Ishikawa (cell line): ENCODE measurements around the gene GALNT2.

Source experiments
- CEBPB ChIP-seq: IDR thresholded peaks from 2 replicates; pipeline ENCODE4 v1.6.1; 2012
- CREB1 ChIP-seq: IDR thresholded peaks from 2 replicates; pipeline ENCODE4 v1.6.1; 2012; ENCODE audit warnings: low read depth
- EGR1 ChIP-seq: IDR thresholded peaks from 2 replicates; pipeline ENCODE4 v1.6.1; 2012
- EP300 ChIP-seq: IDR thresholded peaks from 2 replicates; pipeline ENCODE4 v1.6.1; 2012; ENCODE audit warnings: borderline replicate concordance
- FOXM1 ChIP-seq: IDR thresholded peaks from 2 replicates; pipeline ENCODE4 v1.6.1; 2012; ENCODE audit warnings: low read depth, borderline replicate concordance
- MAX ChIP-seq: IDR thresholded peaks from 2 replicates; pipeline ENCODE4 v1.6.1; 2012
- NFIC ChIP-seq: IDR thresholded peaks from 2 replicates; pipeline ENCODE4 v1.6.1; 2012
- RAD21 ChIP-seq: IDR thresholded peaks from 2 replicates; pipeline ENCODE4 v1.6.1; 2012; ENCODE audit warnings: low read depth
- TAF1 ChIP-seq: IDR thresholded peaks from 2 replicates; pipeline ENCODE4 v1.6.1; 2012; ENCODE audit warnings: low read depth, mild to moderate bottlenecking
- TCF12 ChIP-seq: IDR thresholded peaks from 2 replicates; pipeline ENCODE4 v1.6.1; 2012; ENCODE audit warnings: low read depth
- TEAD4 ChIP-seq: IDR thresholded peaks from 2 replicates; pipeline ENCODE4 v1.6.1; 2012
- YY1 ChIP-seq: IDR thresholded peaks from 2 replicates; pipeline ENCODE4 v1.6.1; 2012; ENCODE audit warnings: low read depth
- ZBTB7A ChIP-seq: IDR thresholded peaks from 2 replicates; pipeline ENCODE4 v1.6.1; 2012; ENCODE audit warnings: low read depth
- TF ChIP-seq, protein P1 (sequence below): IDR thresholded peaks from 2 replicates; pipeline ENCODE4 v1.6.1; 2012
- TF ChIP-seq, protein P2 (sequence below): IDR thresholded peaks from 2 replicates; pipeline ENCODE4 v1.6.1; 2012; ENCODE audit warnings: low read depth, mild to moderate bottlenecking

Gene GALNT2

DNA sequence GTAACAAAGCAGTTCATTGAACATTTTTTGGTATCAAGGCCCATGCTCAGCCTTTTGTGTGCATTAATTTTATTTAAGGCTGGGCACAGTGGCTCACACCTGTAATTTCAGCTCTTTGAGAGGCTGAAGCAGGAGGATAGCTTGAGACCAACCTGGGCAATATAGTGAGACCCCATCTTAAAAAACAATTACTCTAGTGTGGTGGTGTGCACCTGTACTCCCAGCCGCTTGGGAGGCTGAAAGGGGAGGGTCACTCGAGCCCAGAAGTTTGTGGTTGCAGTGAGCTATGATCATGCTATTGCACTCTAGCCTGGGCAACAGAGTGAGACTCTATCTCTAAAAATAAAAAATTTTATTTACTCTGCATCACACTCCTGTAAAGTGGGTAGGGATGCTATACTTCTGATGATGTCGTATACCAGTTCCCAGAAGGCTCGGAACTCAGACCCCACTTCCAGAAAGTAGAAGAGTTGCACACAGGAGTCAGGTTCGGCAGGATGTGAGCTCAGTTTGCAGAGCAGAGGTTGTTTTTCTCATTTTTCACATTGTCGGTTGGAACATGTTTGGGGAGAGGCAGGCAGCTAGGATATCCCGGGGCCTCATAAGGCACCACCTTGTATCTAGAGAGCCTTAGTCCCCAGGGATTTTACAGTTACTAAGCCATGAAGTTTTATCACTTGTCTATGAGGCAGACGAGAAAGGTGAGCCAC, 144.6 kb downstream of the GALNT2 start:
- TF ChIP-seq EGR1 (no peak), ZBTB7A (no peak), FOXM1 (no peak), TAF1 (no peak)

DNA sequence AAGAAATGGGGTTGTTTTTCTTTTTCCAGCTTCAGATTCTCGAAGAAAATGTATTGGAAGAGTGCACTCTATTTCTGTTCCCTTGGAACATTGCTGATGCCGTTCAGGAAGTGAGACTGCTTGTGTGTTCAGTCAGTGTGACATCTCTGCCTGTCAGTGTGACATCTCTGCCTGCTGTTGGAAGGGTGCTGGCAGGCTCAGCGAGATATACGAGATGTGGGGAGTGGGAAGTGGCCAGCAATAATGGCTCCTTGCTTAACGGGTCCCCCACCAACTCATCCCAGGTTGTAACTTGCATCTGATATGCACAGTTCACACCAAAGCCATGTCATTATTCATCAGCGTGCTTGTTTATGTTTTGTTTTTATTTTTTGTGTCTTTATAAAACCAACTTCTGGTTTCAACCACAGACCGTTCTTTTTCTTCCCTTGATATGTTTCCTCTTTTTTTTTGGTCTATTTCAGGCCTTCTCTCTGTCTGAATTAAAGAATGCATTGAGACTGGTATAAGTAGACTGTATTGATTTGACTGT, 145.4 kb downstream of the GALNT2 start:
- TF ChIP-seq, protein P1, sequence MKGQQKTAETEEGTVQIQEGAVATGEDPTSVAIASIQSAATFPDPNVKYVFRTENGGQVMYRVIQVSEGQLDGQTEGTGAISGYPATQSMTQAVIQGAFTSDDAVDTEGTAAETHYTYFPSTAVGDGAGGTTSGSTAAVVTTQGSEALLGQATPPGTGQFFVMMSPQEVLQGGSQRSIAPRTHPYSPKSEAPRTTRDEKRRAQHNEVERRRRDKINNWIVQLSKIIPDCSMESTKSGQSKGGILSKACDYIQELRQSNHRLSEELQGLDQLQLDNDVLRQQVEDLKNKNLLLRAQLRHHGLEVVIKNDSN = no peak
- TF ChIP-seq EP300 (no peak), TEAD4 (no peak), NFIC (no peak), RAD21 (no peak), YY1 (no peak), MAX (no peak), FOXM1 (no peak), TCF12 (no peak), CEBPB (no peak), ZBTB7A (no peak), EGR1 (no peak), TAF1 (no peak)
- TF ChIP-seq, protein P2, sequence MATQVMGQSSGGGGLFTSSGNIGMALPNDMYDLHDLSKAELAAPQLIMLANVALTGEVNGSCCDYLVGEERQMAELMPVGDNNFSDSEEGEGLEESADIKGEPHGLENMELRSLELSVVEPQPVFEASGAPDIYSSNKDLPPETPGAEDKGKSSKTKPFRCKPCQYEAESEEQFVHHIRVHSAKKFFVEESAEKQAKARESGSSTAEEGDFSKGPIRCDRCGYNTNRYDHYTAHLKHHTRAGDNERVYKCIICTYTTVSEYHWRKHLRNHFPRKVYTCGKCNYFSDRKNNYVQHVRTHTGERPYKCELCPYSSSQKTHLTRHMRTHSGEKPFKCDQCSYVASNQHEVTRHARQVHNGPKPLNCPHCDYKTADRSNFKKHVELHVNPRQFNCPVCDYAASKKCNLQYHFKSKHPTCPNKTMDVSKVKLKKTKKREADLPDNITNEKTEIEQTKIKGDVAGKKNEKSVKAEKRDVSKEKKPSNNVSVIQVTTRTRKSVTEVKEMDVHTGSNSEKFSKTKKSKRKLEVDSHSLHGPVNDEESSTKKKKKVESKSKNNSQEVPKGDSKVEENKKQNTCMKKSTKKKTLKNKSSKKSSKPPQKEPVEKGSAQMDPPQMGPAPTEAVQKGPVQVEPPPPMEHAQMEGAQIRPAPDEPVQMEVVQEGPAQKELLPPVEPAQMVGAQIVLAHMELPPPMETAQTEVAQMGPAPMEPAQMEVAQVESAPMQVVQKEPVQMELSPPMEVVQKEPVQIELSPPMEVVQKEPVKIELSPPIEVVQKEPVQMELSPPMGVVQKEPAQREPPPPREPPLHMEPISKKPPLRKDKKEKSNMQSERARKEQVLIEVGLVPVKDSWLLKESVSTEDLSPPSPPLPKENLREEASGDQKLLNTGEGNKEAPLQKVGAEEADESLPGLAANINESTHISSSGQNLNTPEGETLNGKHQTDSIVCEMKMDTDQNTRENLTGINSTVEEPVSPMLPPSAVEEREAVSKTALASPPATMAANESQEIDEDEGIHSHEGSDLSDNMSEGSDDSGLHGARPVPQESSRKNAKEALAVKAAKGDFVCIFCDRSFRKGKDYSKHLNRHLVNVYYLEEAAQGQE = no peak

GRCh38 chr1:230215031-230215430, 148.0 kb downstream of the GALNT2 start:
- peak; percentile 46 for TF ChIP-seq RAD21
- no peak for TF ChIP-seq FOXM1
- no peak for TF ChIP-seq TCF12

DNA sequence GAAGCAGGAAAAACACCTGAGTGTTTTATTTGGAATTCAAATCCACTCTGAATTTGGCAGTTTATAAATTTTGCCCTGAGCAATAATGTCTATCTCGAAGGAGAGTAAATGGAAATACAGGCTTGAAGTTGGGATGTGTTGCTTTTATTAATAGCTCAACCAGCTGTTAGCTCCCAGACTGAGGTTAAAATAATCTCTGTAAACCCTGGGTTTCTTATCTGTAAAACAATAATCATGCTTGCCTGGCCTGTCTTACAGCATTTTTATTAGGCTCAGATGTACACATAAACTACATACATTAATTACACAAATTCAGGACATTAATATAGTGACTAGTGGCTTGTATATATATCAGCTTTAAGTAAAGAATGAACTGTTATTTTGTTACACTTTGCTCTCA, 148.5 kb downstream of the GALNT2 start:
- no peak for TF ChIP-seq EGR1
- TF ChIP-seq CEBPB = no peak
- TF ChIP-seq FOXM1 = no peak
- no peak for TF ChIP-seq CREB1
- no peak for TF ChIP-seq TEAD4
- no peak for TF ChIP-seq MAX
- TF ChIP-seq RAD21 = no peak
- TF ChIP-seq, protein P1 = no peak
- TF ChIP-seq YY1 = no peak

DNA sequence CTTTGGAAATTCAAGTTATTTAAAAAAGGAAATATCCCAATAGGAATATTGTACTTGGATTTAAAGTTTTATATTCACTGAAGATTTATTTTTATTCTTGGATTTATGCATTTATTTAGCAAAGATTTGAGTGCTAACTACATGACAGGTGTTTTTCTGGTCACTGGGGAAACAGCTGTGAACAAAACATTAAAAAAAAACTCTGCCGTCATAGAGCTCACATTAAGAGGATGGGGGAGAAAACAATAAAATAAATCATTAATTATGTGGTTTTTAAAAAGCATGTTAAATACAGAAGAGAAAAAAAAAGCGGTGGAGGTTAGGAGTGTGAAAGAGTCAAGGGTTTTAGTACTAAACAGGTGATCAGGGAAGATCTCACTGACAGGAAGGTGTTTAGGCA, 149.9 kb downstream of the GALNT2 start:
- TF ChIP-seq FOXM1 (no peak), RAD21 (no peak), YY1 (no peak), CEBPB (no peak)

- no peak for TF ChIP-seq TCF12
- TF ChIP-seq CREB1 = no peak
- no peak for TF ChIP-seq EP300
- TF ChIP-seq, protein P2 = no peak
- no peak for TF ChIP-seq YY1
- TF ChIP-seq TAF1 = no peak
- no peak for TF ChIP-seq NFIC
- TF ChIP-seq, protein P1 = no peak
- TF ChIP-seq RAD21 = no peak
- no peak for TF ChIP-seq ZBTB7A
- no peak for TF ChIP-seq CEBPB
- TF ChIP-seq MAX = no peak
- no peak for TF ChIP-seq EGR1
- TF ChIP-seq TEAD4 = no peak
- TF ChIP-seq FOXM1 = no peak
Observed at GRCh38 chr1:230218667-230219066, 151.6 kb downstream of the GALNT2 start.
